Body of pancreas (tissue), 4 donors: Measurements from ENCODE around the gene CAMLG.

ENCODE experiments used
- CTCF ChIP-seq, 7 experiments: fragments of 450-650 bp in 4 of 7; fragments of 200-600 bp in 3 of 7; sonication (generic) in 3 of 7; IDR thresholded peaks; one replicate each; pipeline ENCODE4 v1.5.1; 2016 to 2019; ENCODE audit warnings: antibody characterized with exemption in 7 of 7
- POLR2A ChIP-seq, 3 donors: fragments of 450-650 bp; IDR thresholded peaks; one replicate each; pipeline ENCODE4 v1.6.1; 2016; ENCODE audit warnings: antibody characterized with exemption in 3 of 3, mild to moderate bottlenecking in 2 of 3

GRCh38 chr5:134738133-134738962 lies at the start of gene CAMLG:
- TF ChIP-seq POLR2A (IDR thresholded peaks at IDR 0.05) (peak; percentile 84 to 90 (median 90)), CTCF (IDR thresholded peaks at IDR 0.05) (peak; percentile 21 to 61 (median 59))
